Left hindlimb (tissue), 1 donor: Measurements from ENCODE around the gene ARHGAP19.

Source experiments
- DNase-seq: peaks from one replicate; pipeline ENCODE4 v3.0.0-alpha.2; 2018

ARHGAP19 gene, protein sequence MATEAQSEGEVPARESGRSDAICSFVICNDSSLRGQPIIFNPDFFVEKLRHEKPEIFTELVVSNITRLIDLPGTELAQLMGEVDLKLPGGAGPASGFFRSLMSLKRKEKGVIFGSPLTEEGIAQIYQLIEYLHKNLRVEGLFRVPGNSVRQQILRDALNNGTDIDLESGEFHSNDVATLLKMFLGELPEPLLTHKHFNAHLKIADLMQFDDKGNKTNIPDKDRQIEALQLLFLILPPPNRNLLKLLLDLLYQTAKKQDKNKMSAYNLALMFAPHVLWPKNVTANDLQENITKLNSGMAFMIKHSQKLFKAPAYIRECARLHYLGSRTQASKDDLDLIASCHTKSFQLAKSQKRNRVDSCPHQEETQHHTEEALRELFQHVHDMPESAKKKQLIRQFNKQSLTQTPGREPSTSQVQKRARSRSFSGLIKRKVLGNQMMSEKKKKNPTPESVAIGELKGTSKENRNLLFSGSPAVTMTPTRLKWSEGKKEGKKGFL

GRCh38 chr10:97292097-97292861 lies at the start of gene ARHGAP19:
ARHGAP19 (minus strand) TSS chr10:97292637; CDS start chr10:97292627, 10 bp downstream.
- peak; percentile 98 for DNase-seq

- DNase-seq, result no peak
These were observed 49.0 kb upstream of the ARHGAP19 start for GRCh38 chr10:97341416-97341815.

- DNase-seq, result no peak
These were observed 45.6 kb upstream of the ARHGAP19 start for GRCh38 chr10:97338041-97338440.

DNA sequence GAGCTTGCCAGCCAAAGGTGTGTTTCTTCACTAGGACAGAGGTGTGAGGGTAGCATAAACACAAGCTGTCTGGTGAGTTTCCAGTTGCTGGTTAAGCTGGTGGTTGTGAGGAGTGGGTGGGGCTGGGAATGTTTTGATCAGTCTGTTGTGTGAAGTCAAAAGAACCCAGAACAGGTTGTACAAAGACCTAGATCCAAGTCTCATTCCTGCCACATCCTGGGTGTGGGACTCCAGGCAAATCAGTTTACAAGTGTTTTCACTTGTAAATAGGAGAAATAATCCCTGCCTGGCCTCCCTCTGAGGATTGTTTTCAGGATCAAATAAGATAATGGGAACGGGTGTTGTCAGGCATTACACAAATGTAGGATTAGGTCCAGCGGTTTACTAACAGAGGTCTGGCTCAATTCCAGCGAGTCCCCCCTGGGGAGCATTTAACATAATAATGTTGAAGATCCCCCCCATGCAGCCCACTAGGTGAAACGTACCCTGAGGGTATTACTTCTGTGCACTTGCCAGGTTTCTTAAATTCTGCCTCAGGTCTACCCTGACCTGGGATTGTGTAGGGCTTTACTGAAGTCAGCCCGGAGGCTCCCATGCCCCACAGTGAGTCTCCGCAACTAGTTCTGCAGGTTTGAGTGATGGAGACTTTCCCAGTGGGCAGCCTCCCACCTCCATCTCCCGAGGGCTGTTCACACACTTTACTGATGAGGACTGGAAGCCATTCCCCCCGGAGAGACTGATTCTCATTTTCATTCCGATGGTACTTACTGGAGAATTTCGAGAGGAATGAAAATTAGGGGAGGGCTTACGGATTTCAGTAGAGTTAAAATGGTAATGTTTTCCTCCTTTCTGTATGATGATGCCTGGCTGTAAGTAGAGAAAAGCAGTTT lies 44.8 kb upstream of the ARHGAP19 start:
- DNase-seq, result no peak

- DNase-seq, result no peak
These were observed 44.0 kb upstream of the ARHGAP19 start for GRCh38 chr10:97336446-97336845.

GRCh38 chr10:97336006-97336405 lies 43.6 kb upstream of the ARHGAP19 start:
- DNase-seq, result no peak

DNA sequence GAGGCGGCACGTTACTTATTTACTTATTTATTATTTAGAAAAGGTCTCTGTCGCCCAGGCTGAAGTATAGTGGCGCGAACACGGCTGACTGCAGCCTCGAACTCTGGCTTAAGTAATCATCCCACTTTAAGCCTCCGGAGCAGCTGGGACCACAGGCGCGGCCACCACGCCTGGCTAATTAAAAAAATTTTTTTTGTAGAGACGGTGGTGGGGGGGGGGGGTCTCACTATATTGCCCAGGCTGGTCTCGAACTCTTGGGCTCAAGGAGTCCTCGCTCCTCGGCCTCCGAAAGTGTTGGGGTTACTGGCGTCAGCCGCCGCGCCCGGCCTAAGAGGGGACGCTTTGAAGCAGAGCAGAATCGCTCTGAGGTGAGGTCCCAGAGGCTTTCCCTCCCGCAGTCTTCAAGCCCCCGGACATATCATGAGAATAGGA lies 42.8 kb upstream of the ARHGAP19 start:
- DNase-seq, result no peak

- peak; percentile 95 for DNase-seq
These were observed 42.1 kb upstream of the ARHGAP19 start, which contains the start of gene FRAT2 for GRCh38 chr10:97334370-97335175. FRAT2 (minus strand) TSS chr10:97334729; CDS start chr10:97334572, 157 bp downstream.

DNA sequence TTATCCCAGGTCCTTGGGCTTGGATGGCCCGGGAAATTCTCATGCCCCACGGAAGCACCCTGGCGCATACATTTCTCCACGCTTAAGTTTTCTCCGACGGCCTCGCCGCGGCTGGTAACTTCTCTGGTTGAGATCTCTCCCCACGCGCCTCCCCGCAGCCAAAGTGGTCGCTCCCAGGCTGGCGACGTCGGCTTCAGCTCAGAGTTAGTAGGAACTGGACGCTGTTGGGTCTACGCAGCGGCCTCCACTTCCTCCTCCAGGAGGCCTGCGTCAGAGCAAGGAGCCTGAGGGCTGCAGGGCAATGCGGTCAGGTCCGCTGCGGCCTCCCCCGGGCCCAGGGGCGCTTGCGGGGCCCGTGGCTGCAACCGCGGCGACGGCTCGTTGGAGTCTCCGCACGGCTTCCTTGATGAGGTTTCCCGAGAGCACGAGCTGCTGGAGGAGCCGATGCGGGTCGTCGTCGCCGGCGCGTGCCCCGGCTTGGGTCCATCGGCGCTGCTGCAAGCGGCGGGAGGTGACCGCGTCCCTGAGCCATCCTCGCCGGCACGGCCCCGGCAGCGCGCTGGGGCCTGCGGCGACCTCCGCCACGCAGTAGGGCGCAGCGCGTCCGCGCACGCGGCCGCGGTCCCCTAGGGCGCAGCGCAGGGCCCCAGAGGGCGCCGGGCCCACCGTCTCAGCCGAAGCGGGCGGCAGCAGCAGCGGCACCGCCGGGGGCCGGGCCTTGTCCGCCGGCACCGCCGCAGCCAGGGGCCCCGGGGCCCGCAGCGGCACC lies 41.3 kb upstream of the ARHGAP19 start:
- peak; percentile 53 for DNase-seq

GRCh38 chr10:97333351-97333600 lies 40.8 kb upstream of the ARHGAP19 start:
- no peak for DNase-seq

DNA sequence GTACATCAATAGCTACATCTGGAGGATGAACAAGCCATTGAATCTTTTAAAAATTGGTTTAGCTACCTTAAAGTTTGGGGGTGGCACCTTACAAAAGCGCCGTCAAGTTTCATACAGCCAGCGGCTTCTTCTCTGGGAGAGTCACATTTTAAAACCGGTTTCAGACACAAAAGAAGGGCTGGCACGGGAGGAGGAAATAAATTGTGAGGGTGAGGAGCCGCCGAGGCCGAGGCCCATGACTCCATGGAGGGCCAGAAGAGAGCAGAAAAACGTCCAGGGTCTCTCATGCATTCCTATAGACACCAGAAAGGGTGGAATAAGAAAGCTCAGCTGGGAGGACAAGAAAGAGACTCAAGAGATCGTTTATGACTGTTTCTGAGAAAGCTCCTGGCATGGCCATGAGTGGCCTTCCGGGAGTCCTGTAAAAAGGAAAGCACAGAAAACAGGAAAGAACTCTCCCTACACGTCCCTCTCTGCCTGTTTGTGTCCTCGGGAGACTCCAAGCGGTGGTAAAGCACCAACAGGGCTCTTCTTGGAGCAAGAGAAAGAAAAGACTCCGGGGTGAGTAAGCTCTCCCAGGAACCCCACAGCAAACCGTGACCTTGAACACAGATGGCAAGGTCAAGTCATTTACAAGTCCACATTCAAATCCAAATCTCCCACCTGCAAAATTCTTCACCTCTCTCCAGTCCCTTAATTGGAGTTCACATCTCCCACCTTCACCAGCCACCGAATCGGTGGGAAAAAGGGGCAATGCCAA lies 40.3 kb upstream of the ARHGAP19 start:
- peak; percentile 49 for DNase-seq

- DNase-seq, result no peak
These were observed 38.8 kb upstream of the ARHGAP19 start for GRCh38 chr10:97331153-97331703.

- no peak for DNase-seq
These were observed 37.3 kb upstream of the ARHGAP19 start for GRCh38 chr10:97329766-97330165.

- no peak for DNase-seq
These were observed 36.4 kb upstream of the ARHGAP19 start for GRCh38 chr10:97328646-97329453.

DNA sequence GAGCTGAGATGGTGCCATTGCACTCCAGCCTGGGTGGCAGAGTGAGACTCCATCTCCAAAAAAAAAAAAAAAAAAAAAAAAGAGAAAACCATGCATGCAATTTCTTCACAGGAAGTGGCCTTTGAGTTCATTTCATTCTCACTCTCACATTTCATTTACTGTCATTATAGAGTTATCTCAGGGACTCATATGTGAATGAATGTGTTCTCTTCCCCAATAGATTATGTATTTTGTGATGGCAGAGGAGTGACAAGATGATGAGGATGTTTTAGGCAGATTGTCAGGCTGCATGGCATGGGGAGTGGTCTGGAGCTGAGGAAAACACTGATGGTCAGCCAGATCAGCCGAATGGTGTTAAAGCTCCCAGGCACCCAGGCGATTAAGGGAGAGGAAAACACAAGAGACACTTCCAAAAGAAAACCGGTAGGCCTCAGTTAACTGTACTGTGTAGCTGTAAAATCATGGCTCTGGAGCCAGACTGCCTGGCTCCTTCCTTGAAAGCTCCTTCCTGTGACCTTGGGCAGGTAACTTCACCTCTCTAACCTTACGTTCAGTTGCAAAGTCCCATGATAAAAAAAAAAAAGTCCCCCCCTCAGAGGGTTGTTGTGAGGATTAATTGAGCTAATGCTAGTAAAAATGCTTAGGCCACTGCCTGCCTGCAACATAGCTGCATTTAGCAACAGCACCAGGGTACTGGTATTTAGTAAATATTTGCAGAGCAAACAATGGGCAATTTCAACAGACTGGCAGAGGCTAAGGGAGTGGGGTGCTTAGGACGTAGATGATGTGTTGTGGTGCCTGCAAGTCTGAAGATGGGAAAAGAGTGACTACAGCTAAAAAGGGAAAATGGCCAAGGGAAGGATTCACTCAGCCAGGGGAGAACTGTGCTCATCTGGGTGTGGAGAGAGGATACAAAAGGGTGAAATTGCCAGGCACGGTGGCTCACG lies 35.2 kb upstream of the ARHGAP19 start:
- no peak for DNase-seq

- no peak for DNase-seq
These were observed 33.3 kb upstream of the ARHGAP19 start for GRCh38 chr10:97325754-97326153.

GRCh38 chr10:97323501-97323900 lies 31.1 kb upstream of the ARHGAP19 start:
- DNase-seq, result no peak

GRCh38 chr10:97321804-97322190 lies 29.4 kb upstream of the ARHGAP19 start:
- DNase-seq, result no peak
